GM21723 (cell line): ENCODE data around the gene EREG.

Experiments used
- ATAC-seq: cut with Tn5 transposase; IDR thresholded peaks from one replicate; pipeline ENCODE4 v1.9.1; 2021; ENCODE audit warnings: mild to moderate bottlenecking, moderate library complexity; ENCODE audit not compliant: unreplicated experiment

EREG gene

GRCh38 chr4:74364652-74365491, at the start of gene EREG:
TSS of gene EREG (plus strand) at chr4:74365145. CDS start at chr4:74365309, 164 bp downstream.
- peak; percentile 50 for ATAC-seq

GRCh38 chr4:74315376-74315775, 49.6 kb upstream of the EREG start:
- no peak for ATAC-seq

- ATAC-seq = no peak
Observed at GRCh38 chr4:74316397-74316796, 48.5 kb upstream of the EREG start.

GRCh38 chr4:74317616-74318246, 47.2 kb upstream of the EREG start:
- no peak for ATAC-seq

- no peak for ATAC-seq
Observed at GRCh38 chr4:74318276-74318675, 46.7 kb upstream of the EREG start.

- ATAC-seq = no peak
Observed at GRCh38 chr4:74319470-74319869, 45.5 kb upstream of the EREG start.

GRCh38 chr4:74320559-74321118, 44.3 kb upstream of the EREG start:
- peak; percentile 93 for ATAC-seq

GRCh38 chr4:74322301-74322700, 42.6 kb upstream of the EREG start:
- no peak for ATAC-seq

- ATAC-seq = no peak
Observed at GRCh38 chr4:74323663-74324062, 41.3 kb upstream of the EREG start.

GRCh38 chr4:74324262-74324661, 40.7 kb upstream of the EREG start:
- no peak for ATAC-seq

- no peak for ATAC-seq
Observed at GRCh38 chr4:74325886-74326285, 39.1 kb upstream of the EREG start.

- ATAC-seq = no peak
Observed at GRCh38 chr4:74327762-74328161, 37.2 kb upstream of the EREG start.

- ATAC-seq = no peak
Observed at GRCh38 chr4:74328501-74328900, 36.4 kb upstream of the EREG start.

GRCh38 chr4:74329307-74329706, 35.6 kb upstream of the EREG start:
- no peak for ATAC-seq

GRCh38 chr4:74330295-74330750, 34.6 kb upstream of the EREG start:
- ATAC-seq = no peak

GRCh38 chr4:74331252-74331651, 33.7 kb upstream of the EREG start:
- ATAC-seq = no peak

GRCh38 chr4:74331944-74332343, 33.0 kb upstream of the EREG start:
- no peak for ATAC-seq

GRCh38 chr4:74334636-74335035, 30.3 kb upstream of the EREG start:
- ATAC-seq = no peak

- peak; percentile 88 for ATAC-seq
Observed at GRCh38 chr4:74335341-74336021, 29.5 kb upstream of the EREG start.

GRCh38 chr4:74338792-74339333, 26.1 kb upstream of the EREG start:
- ATAC-seq = no peak

GRCh38 chr4:74339501-74339900, 25.4 kb upstream of the EREG start:
- no peak for ATAC-seq
